Activated naive CD4-positive, alpha-beta T cell treated with anti-CD3 and anti-CD28 coated beads for 36 hours (primary cell): ENCODE measurements around the gene PLCB1. TPM values are rescaled to one million over a fixed set of nuclear protein-coding genes. Genes with fewer than 3 reads are reported as not detected.

ENCODE experiments used
- CTCF ChIA-PET: fragments of 350-600 bp; sonication (Branson Sonifier 250); formaldehyde crosslinking; loops from one replicate; lab custom pipeline; 2021; ENCODE audit warnings: antibody characterized with exemption; lab: Charles Lee
- DNase-seq: peaks from one replicate; pipeline ENCODE4 v3.0.0-alpha.2; 2020
- H3K27ac Mint-ChIP-seq: one replicate; pipeline ENCODE4 v1.8.0; 2021; ENCODE audit warnings: mild to moderate bottlenecking, mixed read lengths
- H3K27me3 Mint-ChIP-seq: one replicate; pipeline ENCODE4 v1.8.0; 2021; ENCODE audit warnings: low read depth, mixed read lengths
- H3K36me3 Mint-ChIP-seq: one replicate; pipeline ENCODE4 v1.8.0; 2021; ENCODE audit warnings: low read depth, mixed read lengths
- H3K4me1 Mint-ChIP-seq: one replicate; pipeline ENCODE4 v1.8.0; 2021; ENCODE audit warnings: low read depth, mixed read lengths
- H3K4me3 Mint-ChIP-seq: one replicate; pipeline ENCODE4 v1.8.0; 2021; ENCODE audit warnings: mild to moderate bottlenecking, moderate library complexity, mixed read lengths
- H3K9me3 Mint-ChIP-seq: one replicate; pipeline ENCODE4 v1.8.0; 2021; ENCODE audit warnings: mixed read lengths
- intact Hi-C: fragments of 100-400 bp; cut with micrococcal nuclease; formaldehyde crosslinking; loops from one replicate; pipeline ENCODE4 v1.15.1; 2023
- total RNA-seq, 2 experiments: library from RNA; stranded (reverse); gene quantifications; one replicate each; pipeline ENCODE4 v1.2.3, GENCODE V29; 2021

The PLCB1 gene
- total RNA-seq, 2 experiments from 2014 or later = 1.2 TPM

GRCh38 chr20:8757146-8757545 lies 625.1 kb downstream of the PLCB1 start:
- intact Hi-C loops = no loop called here
- Mint-ChIP-seq H3K27me3 (peaks cover 1% of the 10 kb centered on the region), H3K4me1 (no peaks in the 10 kb centered on the region), H3K4me3 (no peak overlapping the region), H3K27ac (no peak overlapping the region), H3K9me3 (no peaks in the 10 kb centered on the region), H3K36me3 (no peaks in the 10 kb centered on the region)
- CTCF ChIA-PET = interaction anchor here (1.2 to 2.4 kb wide), 2 partner anchors 30 to 35 kb away, joined by 3 to 11 read pairs; no protein-coding TSS in a partner anchor
- no peak for DNase-seq

GRCh38 chr20:8764344-8764962 lies 632.4 kb downstream of the PLCB1 start:
- Mint-ChIP-seq H3K4me3 (no peak overlapping the region), H3K9me3 (no peaks in the 10 kb centered on the region), H3K27me3 (no peaks in the 10 kb centered on the region), H3K4me1 (no peaks in the 10 kb centered on the region), H3K36me3 (no peaks in the 10 kb centered on the region), H3K27ac (no peak overlapping the region)
- intact Hi-C loops = no loop called here
- CTCF ChIA-PET = interaction anchor here (0.6 kb wide), 1 partner anchor 828 kb away, joined by 3 read pairs; no protein-coding TSS in a partner anchor
- DNase-seq = no peak

- CTCF ChIA-PET = no interaction called here
- H3K9me3 Mint-ChIP-seq = no peaks in the 10 kb centered on the region
- no peaks in the 10 kb centered on the region for H3K27me3 Mint-ChIP-seq
- H3K36me3 Mint-ChIP-seq = no peaks in the 10 kb centered on the region
- intact Hi-C loops = no loop called here
- DNase-seq = no peak
- no peak overlapping the region for H3K4me3 Mint-ChIP-seq
- H3K27ac Mint-ChIP-seq = no peak overlapping the region
- H3K4me1 Mint-ChIP-seq = no peaks in the 10 kb centered on the region
Measured at GRCh38 chr20:8766868-8767390, 634.9 kb downstream of the PLCB1 start.

- H3K4me1 Mint-ChIP-seq = no peaks in the 10 kb centered on the region
- H3K27ac Mint-ChIP-seq = no peak overlapping the region
- CTCF ChIA-PET = interaction anchor here (0.6 kb wide), 1 partner anchor 171 kb away, joined by 6 read pairs; no protein-coding TSS in a partner anchor
- H3K27me3 Mint-ChIP-seq = no peaks in the 10 kb centered on the region
- no peaks in the 10 kb centered on the region for H3K9me3 Mint-ChIP-seq
- no peak for DNase-seq
- no peaks in the 10 kb centered on the region for H3K36me3 Mint-ChIP-seq
- H3K4me3 Mint-ChIP-seq = no peak overlapping the region
- intact Hi-C loops = no loop called here
Measured at GRCh38 chr20:8774412-8774811, 642.3 kb downstream of the PLCB1 start.

- Mint-ChIP-seq H3K27ac (no peak overlapping the region), H3K36me3 (no peaks in the 10 kb centered on the region), H3K4me3 (no peak overlapping the region), H3K27me3 (no peaks in the 10 kb centered on the region), H3K4me1 (no peaks in the 10 kb centered on the region), H3K9me3 (no peaks in the 10 kb centered on the region)
- CTCF ChIA-PET = no interaction called here
- DNase-seq = no peak
- intact Hi-C loops = no loop called here
Measured at GRCh38 chr20:8777911-8778310, 645.8 kb downstream of the PLCB1 start.

GRCh38 chr20:8778387-8778786 lies 646.3 kb downstream of the PLCB1 start:
- CTCF ChIA-PET = no interaction called here
- Mint-ChIP-seq H3K4me1 (no peaks in the 10 kb centered on the region), H3K9me3 (no peaks in the 10 kb centered on the region), H3K27ac (no peak overlapping the region), H3K4me3 (no peak overlapping the region), H3K27me3 (no peaks in the 10 kb centered on the region), H3K36me3 (no peaks in the 10 kb centered on the region)
- intact Hi-C loops = no loop called here
- DNase-seq = no peak

- Mint-ChIP-seq H3K27ac (no peak overlapping the region), H3K9me3 (no peaks in the 10 kb centered on the region), H3K36me3 (no peaks in the 10 kb centered on the region), H3K4me1 (no peaks in the 10 kb centered on the region), H3K4me3 (no peak overlapping the region), H3K27me3 (no peaks in the 10 kb centered on the region)
- CTCF ChIA-PET = no interaction called here
- DNase-seq = no peak
- intact Hi-C loops = no loop called here
Measured at GRCh38 chr20:8780915-8781314, 648.8 kb downstream of the PLCB1 start.

GRCh38 chr20:8782804-8783203 lies 650.7 kb downstream of the PLCB1 start:
- no peak overlapping the region for H3K4me3 Mint-ChIP-seq
- no peaks in the 10 kb centered on the region for H3K36me3 Mint-ChIP-seq
- no peaks in the 10 kb centered on the region for H3K27me3 Mint-ChIP-seq
- H3K27ac Mint-ChIP-seq = no peak overlapping the region
- H3K4me1 Mint-ChIP-seq = no peaks in the 10 kb centered on the region
- no peak for DNase-seq
- CTCF ChIA-PET = no interaction called here
- H3K9me3 Mint-ChIP-seq = no peaks in the 10 kb centered on the region
- intact Hi-C loops = no loop called here

- Mint-ChIP-seq H3K4me1 (no peaks in the 10 kb centered on the region), H3K4me3 (no peak overlapping the region), H3K36me3 (no peaks in the 10 kb centered on the region), H3K9me3 (no peaks in the 10 kb centered on the region), H3K27ac (no peak overlapping the region), H3K27me3 (no peaks in the 10 kb centered on the region)
- CTCF ChIA-PET = interaction anchor here (0.6 kb wide), 1 partner anchor 24 kb away, joined by 3 read pairs; no protein-coding TSS in a partner anchor
- intact Hi-C loops = no loop called here
- DNase-seq = no peak
Measured at GRCh38 chr20:8783734-8784133, 651.7 kb downstream of the PLCB1 start.

GRCh38 chr20:8786383-8786782 lies 654.3 kb downstream of the PLCB1 start:
- Mint-ChIP-seq H3K36me3 (no peaks in the 10 kb centered on the region), H3K27me3 (no peaks in the 10 kb centered on the region), H3K4me3 (no peak overlapping the region), H3K4me1 (no peaks in the 10 kb centered on the region), H3K27ac (no peak overlapping the region), H3K9me3 (no peaks in the 10 kb centered on the region)
- intact Hi-C loops = no loop called here
- CTCF ChIA-PET = no interaction called here
- DNase-seq = no peak

- Mint-ChIP-seq H3K9me3 (no peaks in the 10 kb centered on the region), H3K36me3 (no peaks in the 10 kb centered on the region), H3K4me3 (no peak overlapping the region), H3K27ac (no peak overlapping the region), H3K27me3 (no peaks in the 10 kb centered on the region), H3K4me1 (no peaks in the 10 kb centered on the region)
- intact Hi-C loops = no loop called here
- no peak for DNase-seq
- CTCF ChIA-PET = interaction anchor here (0.8 kb wide), 1 partner anchor 30 kb away, joined by 3 read pairs; no protein-coding TSS in a partner anchor
Measured at GRCh38 chr20:8787090-8787489, 655.0 kb downstream of the PLCB1 start.

- DNase-seq = no peak
- Mint-ChIP-seq H3K9me3 (no peaks in the 10 kb centered on the region), H3K27me3 (no peaks in the 10 kb centered on the region), H3K4me1 (no peaks in the 10 kb centered on the region), H3K27ac (no peak overlapping the region), H3K36me3 (no peaks in the 10 kb centered on the region), H3K4me3 (no peak overlapping the region)
- CTCF ChIA-PET = interaction anchor here (0.5 to 0.9 kb wide), 2 partner anchors 28 to 554 kb away, joined by 3 to 4 read pairs; no protein-coding TSS in a partner anchor
- intact Hi-C loops = no loop called here
Measured at GRCh38 chr20:8788275-8788674, 656.2 kb downstream of the PLCB1 start.

GRCh38 chr20:8788831-8789230 lies 656.8 kb downstream of the PLCB1 start:
- Mint-ChIP-seq H3K9me3 (no peaks in the 10 kb centered on the region), H3K36me3 (no peaks in the 10 kb centered on the region), H3K27ac (no peak overlapping the region), H3K27me3 (no peaks in the 10 kb centered on the region), H3K4me3 (no peak overlapping the region), H3K4me1 (no peaks in the 10 kb centered on the region)
- DNase-seq = no peak
- intact Hi-C loops = no loop called here
- CTCF ChIA-PET = interaction anchor here (0.5 to 1.0 kb wide), 3 partner anchors 536 to 567 kb away, joined by 3 to 4 read pairs (median 3); no protein-coding TSS in a partner anchor
